ENCODE measurements around the gene PPP2R2C.

PPP2R2C gene

GRCh38 chr4:6445403-6446129, 26.8 kb downstream of the PPP2R2C start:
- H3K4me3 ChIP-seq (ENCODE audit: low read depth, low read length), result no peak overlapping the region
- TF ChIP-seq CTCF (IDR thresholded peaks at IDR 0.05; ENCODE audit: low read depth, low read length, missing control alignments), result no peak
- DNase-seq (ENCODE audit: low read depth), result no peak

- no peak for DNase-seq (ENCODE audit: low read depth)
- H3K4me3 ChIP-seq (ENCODE audit: low read depth, low read length), result no peak overlapping the region
- no peak for TF ChIP-seq CTCF (IDR thresholded peaks at IDR 0.05; ENCODE audit: low read depth, low read length, missing control alignments)
Observed at GRCh38 chr4:6444582-6444981, 27.8 kb downstream of the PPP2R2C start.

- TF ChIP-seq CTCF (IDR thresholded peaks at IDR 0.05; ENCODE audit: low read depth, low read length, missing control alignments), result no peak
- H3K4me3 ChIP-seq (ENCODE audit: low read depth, low read length), result no peak overlapping the region
- DNase-seq (ENCODE audit: low read depth), result no peak
Observed at GRCh38 chr4:6443035-6444023, 29.1 kb downstream of the PPP2R2C start.

GRCh38 chr4:6442555-6442954, 29.9 kb downstream of the PPP2R2C start:
- no peak overlapping the region for H3K4me3 ChIP-seq (ENCODE audit: low read depth, low read length)
- no peak for DNase-seq (ENCODE audit: low read depth)
- TF ChIP-seq CTCF (IDR thresholded peaks at IDR 0.05; ENCODE audit: low read depth, low read length, missing control alignments), result no peak

GRCh38 chr4:6441758-6442157, 30.7 kb downstream of the PPP2R2C start:
- TF ChIP-seq CTCF (IDR thresholded peaks at IDR 0.05; ENCODE audit: low read depth, low read length, missing control alignments), result no peak
- no peak for DNase-seq (ENCODE audit: low read depth)
- H3K4me3 ChIP-seq (ENCODE audit: low read depth, low read length), result no peak overlapping the region

- no peak for DNase-seq (ENCODE audit: low read depth)
- TF ChIP-seq CTCF (IDR thresholded peaks at IDR 0.05; ENCODE audit: low read depth, low read length, missing control alignments), result no peak
- H3K4me3 ChIP-seq (ENCODE audit: low read depth, low read length), result no peak overlapping the region
Observed at GRCh38 chr4:6441202-6441582, 31.2 kb downstream of the PPP2R2C start.
